ENCODE data around the gene ACTL8.
"Not testable (repeated sequence)": the region's sequence is repeated elsewhere in the genome, so short reads cannot be mapped to it uniquely, and the experiment has no call there.

The ACTL8 gene

GRCh38 chr1:17735793-17736192, 19.3 kb upstream of the ACTL8 start:
- no peak for DNase-seq

- DNase-seq, result no peak
Observed at GRCh38 chr1:17736625-17737024, 18.5 kb upstream of the ACTL8 start.

GRCh38 chr1:17739050-17739449, 16.1 kb upstream of the ACTL8 start:
- DNase-seq, result no peak

- no peak for DNase-seq
Observed at GRCh38 chr1:17741052-17741451, 14.1 kb upstream of the ACTL8 start.

- no peak for DNase-seq
Observed at GRCh38 chr1:17742583-17742982, 12.6 kb upstream of the ACTL8 start.

GRCh38 chr1:17743008-17743647, 12.0 kb upstream of the ACTL8 start:
- DNase-seq, result no peak

- no peak for DNase-seq
Observed at GRCh38 chr1:17743925-17744324, 11.2 kb upstream of the ACTL8 start.

GRCh38 chr1:17744666-17745478, 10.3 kb upstream of the ACTL8 start:
- DNase-seq, result no peak

GRCh38 chr1:17745479-17745955, 9.6 kb upstream of the ACTL8 start:
- DNase-seq, result no peak

GRCh38 chr1:17746281-17746680, 8.9 kb upstream of the ACTL8 start:
- not testable (repeated sequence) for DNase-seq

GRCh38 chr1:17746920-17747319, 8.2 kb upstream of the ACTL8 start:
- DNase-seq, result no peak

GRCh38 chr1:17750333-17750732, 4.8 kb upstream of the ACTL8 start:
- no peak for DNase-seq

- DNase-seq, result no peak
Observed at GRCh38 chr1:17752356-17752755, 2.8 kb upstream of the ACTL8 start.

- no peak for DNase-seq
Observed at GRCh38 chr1:17757426-17757825, 2.3 kb downstream of the ACTL8 start.

GRCh38 chr1:17759114-17759513, 4.0 kb downstream of the ACTL8 start:
- DNase-seq, result no peak

GRCh38 chr1:17762313-17762712, 7.2 kb downstream of the ACTL8 start:
- DNase-seq, result no peak

GRCh38 chr1:17763417-17763816, 8.3 kb downstream of the ACTL8 start:
- no peak for DNase-seq

- no peak for DNase-seq
Observed at GRCh38 chr1:17763995-17764394, 8.9 kb downstream of the ACTL8 start.

GRCh38 chr1:17764591-17764990, 9.5 kb downstream of the ACTL8 start:
- DNase-seq, result no peak

GRCh38 chr1:17765444-17766411, 10.6 kb downstream of the ACTL8 start:
- no peak for DNase-seq

GRCh38 chr1:17768651-17769241, 13.6 kb downstream of the ACTL8 start:
- no peak for DNase-seq

GRCh38 chr1:17770983-17771382, 15.8 kb downstream of the ACTL8 start:
- no peak for DNase-seq
